Activated T-cell treated with anti-CD3 and anti-CD28 coated beads, Interleukin-2, amount 50 U/mL, for 4 hours (primary cell): Measurements from ENCODE around the gene ZNF217. TPM values are rescaled to one million over a fixed set of nuclear protein-coding genes. Genes with fewer than 3 reads are reported as not detected.
A peak's percentile ranks its signal among the peaks of the same experiment; 100 is the strongest.
"Not testable (repeated sequence)": the region's sequence is repeated elsewhere in the genome, so short reads cannot be mapped to it uniquely, and the experiment has no call there.

Source experiments
- ATAC-seq, 2 donors: fragments of 200-7000 bp; cut with Tn5 transposase; one replicate each; pipeline ENCODE4 v1.10.0; 2021
- DNase-seq: peaks from one replicate; pipeline ENCODE4 v3.0.0-alpha.2; 2020
- H3K27me3 Mint-ChIP-seq: one replicate; pipeline ENCODE4 v1.8.0; 2021; ENCODE audit warnings: low read depth, mixed read lengths
- H3K36me3 Mint-ChIP-seq: one replicate; pipeline ENCODE4 v1.8.0; 2022; ENCODE audit warnings: mixed read lengths; ENCODE audit not compliant: insufficient read depth
- H3K4me1 Mint-ChIP-seq: one replicate; pipeline ENCODE4 v1.8.0; 2021; ENCODE audit warnings: low read depth, mixed read lengths
- H3K4me3 Mint-ChIP-seq: one replicate; pipeline ENCODE4 v1.8.0; 2021; ENCODE audit warnings: mild to moderate bottlenecking, moderate library complexity, mixed read lengths
- H3K9me3 Mint-ChIP-seq: one replicate; pipeline ENCODE4 v1.8.0; 2021; ENCODE audit warnings: mixed read lengths
- total RNA-seq, 3 donors: library from RNA; stranded (reverse); gene quantifications; one replicate each; pipeline ENCODE4 v1.2.1, GENCODE V29; 2021

Gene ZNF217
- total RNA-seq, 3 donors from 2014 or later, result 25.9 to 27.8 (median 26.4) TPM

DNA sequence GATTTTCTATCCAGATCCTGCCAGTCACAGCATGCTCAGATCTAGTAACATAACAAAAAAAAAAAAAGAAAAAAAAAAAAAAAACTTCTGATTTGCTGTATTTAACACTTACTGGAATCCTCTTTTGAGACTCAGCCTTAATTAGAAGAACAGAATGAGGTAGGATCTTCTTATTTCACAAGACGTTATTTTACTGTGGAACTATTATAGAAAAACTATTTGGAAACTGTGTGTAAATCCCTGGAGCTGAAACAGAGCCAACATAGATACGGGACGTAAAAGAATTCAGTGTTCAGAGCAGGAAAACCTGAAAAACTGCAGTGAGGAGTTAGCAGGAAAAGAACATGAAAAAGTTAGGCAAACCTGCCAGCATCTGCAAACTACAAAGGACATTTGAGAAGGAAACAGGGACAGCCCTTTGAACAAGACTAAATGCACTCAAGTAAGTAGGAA, 3.4 kb upstream of the ZNF217 start:
- no peak for ATAC-seq
- no peak overlapping the region for H3K4me3 Mint-ChIP-seq
- DNase-seq, result no peak
- no peaks in the 10 kb centered on the region for H3K36me3 Mint-ChIP-seq
- peaks cover 50% of the 10 kb centered on the region for H3K4me1 Mint-ChIP-seq
- H3K27me3 Mint-ChIP-seq, result no peaks in the 10 kb centered on the region
- no peaks in the 10 kb centered on the region for H3K9me3 Mint-ChIP-seq

- peaks cover 53% of the 10 kb centered on the region for H3K4me1 Mint-ChIP-seq
- DNase-seq, ATAC-seq, H3K9me3 Mint-ChIP-seq, H3K36me3 Mint-ChIP-seq, H3K27me3 Mint-ChIP-seq: not testable (repeated sequence)
- peak overlapping the region; percentile 71 for H3K4me3 Mint-ChIP-seq
Measured at GRCh38 chr20:53596189-53597001, 2.8 kb upstream of the ZNF217 start.

DNA sequence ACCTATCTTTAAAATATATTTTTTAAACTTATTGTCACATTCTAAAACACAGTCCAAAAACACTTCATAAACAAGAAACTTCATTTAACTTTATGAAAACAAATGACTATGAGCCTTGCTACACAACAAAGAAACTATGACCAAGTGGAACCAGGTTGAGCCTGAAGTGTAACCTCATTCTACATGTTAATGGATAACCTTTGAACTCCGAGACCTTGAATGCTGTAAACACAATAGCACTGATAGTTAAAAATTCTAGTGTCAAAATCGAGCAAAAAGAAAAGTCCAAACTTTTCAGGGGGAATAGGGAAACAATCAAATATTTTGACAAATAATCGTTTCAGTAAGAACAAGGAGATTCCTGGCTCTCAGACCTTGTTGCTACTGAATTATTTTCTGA, 2.1 kb upstream of the ZNF217 start:
- H3K4me1 Mint-ChIP-seq, result peaks cover 54% of the 10 kb centered on the region
- peak overlapping the region; percentile 71 for H3K4me3 Mint-ChIP-seq
- H3K27me3 Mint-ChIP-seq, ATAC-seq, H3K9me3 Mint-ChIP-seq, DNase-seq, H3K36me3 Mint-ChIP-seq: not testable (repeated sequence)

DNA sequence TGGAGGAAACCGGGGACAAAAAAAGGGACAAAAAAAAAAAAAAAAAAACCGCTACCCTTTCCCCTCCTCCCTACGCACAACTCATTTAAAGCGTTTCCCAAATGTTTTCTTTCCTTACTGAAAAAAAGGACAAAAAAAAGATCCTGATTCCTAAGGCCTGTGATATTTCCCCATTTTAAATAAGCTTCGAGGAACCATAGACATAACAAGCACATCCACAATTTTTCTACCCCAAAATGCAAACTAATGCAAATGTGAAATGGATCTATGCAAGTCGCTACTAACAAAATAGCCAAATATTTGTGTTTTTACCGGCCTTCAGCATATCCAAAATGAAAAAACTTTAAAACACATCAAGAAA, 1.4 kb upstream of the ZNF217 start:
- H3K36me3 Mint-ChIP-seq, result no peaks in the 10 kb centered on the region
- no peaks in the 10 kb centered on the region for H3K9me3 Mint-ChIP-seq
- H3K27me3 Mint-ChIP-seq, result no peaks in the 10 kb centered on the region
- H3K4me1 Mint-ChIP-seq, result peaks cover 59% of the 10 kb centered on the region
- ATAC-seq (no peak), DNase-seq (no peak)
- H3K4me3 Mint-ChIP-seq, result peak overlapping the region; percentile 83

- DNase-seq, result peak; percentile 99
Measured at GRCh38 chr20:53594068-53595017, 704 bp upstream of the ZNF217 start.

GRCh38 chr20:53592992-53593465, 610 bp downstream of the ZNF217 start:
- Mint-ChIP-seq H3K4me3 (peak overlapping the region; percentile 95), H3K27me3 (no peaks in the 10 kb centered on the region), H3K9me3 (no peaks in the 10 kb centered on the region), H3K36me3 (no peaks in the 10 kb centered on the region), H3K4me1 (peaks cover 53% of the 10 kb centered on the region)
- DNase-seq, result no peak
- ATAC-seq, result no peak

More at GRCh38 chr20:53594068-53595017, 704 bp upstream of the ZNF217 start:
- H3K4me3 Mint-ChIP-seq, result peak overlapping the region; percentile 95
- no peaks in the 10 kb centered on the region for H3K27me3 Mint-ChIP-seq
- peak; percentile 70 to 71 for ATAC-seq
- H3K9me3 Mint-ChIP-seq, result no peaks in the 10 kb centered on the region
- peaks cover 58% of the 10 kb centered on the region for H3K4me1 Mint-ChIP-seq
- H3K36me3 Mint-ChIP-seq, result no peaks in the 10 kb centered on the region

GRCh38 chr20:53592454-53592991, 1.1 kb downstream of the ZNF217 start:
- not testable (repeated sequence) for ATAC-seq, H3K36me3 Mint-ChIP-seq, H3K27me3 Mint-ChIP-seq, H3K9me3 Mint-ChIP-seq
- DNase-seq, result peak; percentile 36
- Mint-ChIP-seq H3K4me1 (peaks cover 48% of the 10 kb centered on the region), H3K4me3 (peak overlapping the region; percentile 95)

GRCh38 chr20:53591941-53592441, 1.6 kb downstream of the ZNF217 start:
- H3K36me3 Mint-ChIP-seq, H3K27me3 Mint-ChIP-seq, H3K9me3 Mint-ChIP-seq, DNase-seq, ATAC-seq: not testable (repeated sequence)
- Mint-ChIP-seq H3K4me1 (peaks cover 46% of the 10 kb centered on the region), H3K4me3 (peak overlapping the region; percentile 95)

GRCh38 chr20:53591206-53591741, 2.4 kb downstream of the ZNF217 start:
- not testable (repeated sequence) for H3K27me3 Mint-ChIP-seq, H3K9me3 Mint-ChIP-seq, H3K36me3 Mint-ChIP-seq, ATAC-seq, DNase-seq
- Mint-ChIP-seq H3K4me3 (peak overlapping the region; percentile 95), H3K4me1 (peaks cover 46% of the 10 kb centered on the region)

- not testable (repeated sequence) for H3K9me3 Mint-ChIP-seq, ATAC-seq, DNase-seq, H3K36me3 Mint-ChIP-seq, H3K27me3 Mint-ChIP-seq
- peak overlapping the region; percentile 95 for H3K4me3 Mint-ChIP-seq
- H3K4me1 Mint-ChIP-seq, result peaks cover 47% of the 10 kb centered on the region
Measured at GRCh38 chr20:53590608-53591007, 3.0 kb downstream of the ZNF217 start.

GRCh38 chr20:53590122-53590521, 3.5 kb downstream of the ZNF217 start:
- Mint-ChIP-seq H3K4me1 (peaks cover 49% of the 10 kb centered on the region), H3K4me3 (peak overlapping the region; percentile 95)
- not testable (repeated sequence) for DNase-seq, ATAC-seq, H3K36me3 Mint-ChIP-seq, H3K27me3 Mint-ChIP-seq, H3K9me3 Mint-ChIP-seq

- Mint-ChIP-seq H3K4me3 (peak overlapping the region; percentile 95), H3K4me1 (peaks cover 52% of the 10 kb centered on the region)
- not testable (repeated sequence) for DNase-seq, H3K27me3 Mint-ChIP-seq, H3K9me3 Mint-ChIP-seq, H3K36me3 Mint-ChIP-seq, ATAC-seq
Measured at GRCh38 chr20:53589321-53590065, 4.1 kb downstream of the ZNF217 start.

DNA sequence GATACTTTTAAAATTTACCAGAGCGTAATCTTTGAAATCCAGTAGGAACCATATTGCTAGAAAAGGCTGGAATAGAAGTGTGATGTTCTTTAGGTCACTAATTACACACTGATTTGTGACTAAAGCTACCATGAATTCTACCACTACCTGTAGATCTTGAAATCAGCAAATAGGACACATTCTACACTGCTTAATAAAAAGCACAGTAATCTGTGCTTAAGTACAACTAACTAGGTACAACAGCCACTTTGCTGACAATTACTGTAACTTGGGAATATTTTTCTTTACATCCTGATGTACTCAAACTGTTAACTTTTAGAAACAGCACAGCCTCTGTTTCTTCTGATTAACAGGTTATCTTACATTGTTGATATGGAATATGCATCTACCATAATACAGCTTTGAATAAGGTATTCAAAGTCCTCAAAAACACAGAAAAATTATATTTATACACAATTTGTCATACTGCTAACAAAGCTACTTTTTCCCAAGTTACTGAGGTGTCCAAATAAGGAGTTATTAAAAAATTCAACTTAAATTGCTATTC, 6.4 kb downstream of the ZNF217 start:
- not testable (repeated sequence) for DNase-seq, ATAC-seq, H3K9me3 Mint-ChIP-seq, H3K36me3 Mint-ChIP-seq, H3K27me3 Mint-ChIP-seq
- Mint-ChIP-seq H3K4me1 (peaks cover 72% of the 10 kb centered on the region), H3K4me3 (peak overlapping the region; percentile 29)
